Measurements from ENCODE around the gene PDPK1.

Gene PDPK1

GRCh38 chr16:2537451-2538379 lies at the start of gene PDPK1:
Gene PDPK1 (plus strand): TSS chr16:2538021. CDS start chr16:2538113, 92 bp downstream.
- peak; percentile 67 to 80 for DNase-seq

- DNase-seq = no peak
Measured at GRCh38 chr16:2489581-2489980, 48.2 kb upstream of the PDPK1 start.

- DNase-seq = no peak
Measured at GRCh38 chr16:2490190-2491105, 47.4 kb upstream of the PDPK1 start.

- no peak for DNase-seq
Measured at GRCh38 chr16:2492292-2492691, 45.5 kb upstream of the PDPK1 start.

- no peak for DNase-seq
Measured at GRCh38 chr16:2493605-2494004, 44.2 kb upstream of the PDPK1 start.

GRCh38 chr16:2494616-2495015 lies 43.2 kb upstream of the PDPK1 start:
- DNase-seq = no peak

GRCh38 chr16:2495041-2495440 lies 42.8 kb upstream of the PDPK1 start:
- no peak for DNase-seq

GRCh38 chr16:2496223-2497115 lies 41.4 kb upstream of the PDPK1 start:
- no peak for DNase-seq

- DNase-seq = no peak
Measured at GRCh38 chr16:2497116-2497630, 40.6 kb upstream of the PDPK1 start.

- DNase-seq = no peak
Measured at GRCh38 chr16:2497695-2498484, 39.9 kb upstream of the PDPK1 start.

- DNase-seq = no peak
Measured at GRCh38 chr16:2498531-2499253, 39.1 kb upstream of the PDPK1 start.

- DNase-seq = no peak
Measured at GRCh38 chr16:2499454-2499853, 38.4 kb upstream of the PDPK1 start.

GRCh38 chr16:2499890-2500429 lies 37.9 kb upstream of the PDPK1 start:
- DNase-seq = no peak

GRCh38 chr16:2500430-2500917 lies 37.3 kb upstream of the PDPK1 start:
- DNase-seq = no peak

GRCh38 chr16:2500918-2501750 lies 36.7 kb upstream of the PDPK1 start:
- peak in 1 of 2 experiments; percentile 30 for DNase-seq

- DNase-seq = no peak
Measured at GRCh38 chr16:2501946-2502895, 35.6 kb upstream of the PDPK1 start.

GRCh38 chr16:2505695-2506094 lies 32.1 kb upstream of the PDPK1 start:
- no peak for DNase-seq

- no peak for DNase-seq
Measured at GRCh38 chr16:2507052-2507659, 30.7 kb upstream of the PDPK1 start.
